ENCODE measurements around the gene MROH2A. TPM values are rescaled to one million over a fixed set of nuclear protein-coding genes. Genes with fewer than 3 reads are reported as not detected.

MROH2A gene
- total and polyA plus RNA-seq, 5 experiments from 2014 or later: not detected

DNA sequence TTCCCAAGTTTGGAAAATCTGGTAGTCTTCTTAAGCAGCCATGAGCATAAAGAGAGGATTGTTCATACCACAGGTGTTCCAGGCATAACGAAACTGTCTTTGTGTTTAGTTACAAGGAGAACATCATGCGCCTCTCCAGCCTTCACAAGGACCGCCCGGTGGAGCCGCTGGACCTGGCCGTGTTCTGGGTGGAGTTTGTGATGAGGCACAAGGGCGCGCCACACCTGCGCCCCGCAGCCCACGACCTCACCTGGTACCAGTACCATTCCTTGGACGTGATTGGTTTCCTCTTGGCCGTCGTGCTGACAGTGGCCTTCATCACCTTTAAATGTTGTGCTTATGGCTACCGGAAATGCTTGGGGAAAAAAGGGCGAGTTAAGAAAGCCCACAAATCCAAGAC, 6.0 kb upstream of the MROH2A start:
- no peak for ATAC-seq
- H3K4me1 Mint-ChIP-seq: peaks cover 0 to 2% (median 0%) of the 10 kb centered on the region in 4 donors
- POLR2A ChIA-PET: no interaction called here

DNA sequence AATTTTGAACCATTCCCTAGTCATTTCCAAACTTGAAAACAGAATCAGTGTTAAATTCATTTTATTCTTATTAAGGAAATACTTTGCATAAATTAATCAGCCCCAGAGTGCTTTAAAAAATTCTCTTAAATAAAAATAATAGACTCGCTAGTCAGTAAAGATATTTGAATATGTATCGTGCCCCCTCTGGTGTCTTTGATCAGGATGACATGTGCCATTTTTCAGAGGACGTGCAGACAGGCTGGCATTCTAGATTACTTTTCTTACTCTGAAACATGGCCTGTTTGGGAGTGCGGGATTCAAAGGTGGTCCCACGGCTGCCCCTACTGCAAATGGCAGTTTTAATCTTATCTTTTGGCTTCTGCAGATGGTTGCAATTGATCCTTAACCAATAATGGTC, 5.5 kb upstream of the MROH2A start:
- ATAC-seq: no peak
- POLR2A ChIA-PET: no interaction called here

More for the DNA sequence above, 6.0 kb upstream of the MROH2A start:
- Mint-ChIP-seq H3K27ac (no peak overlapping the region), H3K36me3 (peaks cover 0 to 16% (median 3%) of the 10 kb centered on the region in 3 donors), H3K4me3 (no peak overlapping the region), H3K9me3 (peaks cover 0 to 22% (median 10%) of the 10 kb centered on the region in 9 donors), H3K27me3 (peaks cover 7 to 28% (median 12%) of the 10 kb centered on the region in 5 donors)
- no peak for DNase-seq

DNA sequence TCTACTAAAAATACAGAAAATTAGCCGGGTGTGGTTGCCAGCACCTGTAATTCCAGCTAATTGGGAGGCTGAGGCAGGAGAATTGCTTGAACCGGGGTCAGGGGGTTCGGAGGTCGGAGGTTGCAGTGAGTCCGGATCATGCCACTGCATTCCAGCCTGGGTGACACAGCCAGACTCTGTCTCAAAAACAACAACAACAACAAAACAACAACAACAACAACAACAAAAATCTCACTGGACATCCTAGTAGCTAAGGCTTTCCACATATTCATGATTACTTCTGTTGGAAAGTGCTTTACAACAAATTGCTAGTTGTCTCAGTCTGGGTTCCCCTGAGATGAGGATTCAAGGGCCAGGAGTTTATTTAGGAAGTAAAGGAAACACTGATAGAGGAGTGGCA, 4.3 kb upstream of the MROH2A start:
- ATAC-seq (no peak), DNase-seq (no peak)
- peaks cover 0 to 2% (median 0%) of the 10 kb centered on the region in 4 donors for H3K4me1 Mint-ChIP-seq
- H3K9me3 Mint-ChIP-seq: peaks cover 0 to 27% (median 10%) of the 10 kb centered on the region in 9 donors
- POLR2A ChIA-PET: no interaction called here
- H3K4me3 Mint-ChIP-seq: no peak overlapping the region
- H3K27me3 Mint-ChIP-seq: peaks cover 12 to 37% (median 14%) of the 10 kb centered on the region in 5 donors
- no peak overlapping the region for H3K27ac Mint-ChIP-seq
- H3K36me3 Mint-ChIP-seq: peaks cover 0 to 17% (median 3%) of the 10 kb centered on the region in 3 donors

More for the DNA sequence above, 5.5 kb upstream of the MROH2A start:
- no peak overlapping the region for H3K4me3 Mint-ChIP-seq
- no peak overlapping the region for H3K27ac Mint-ChIP-seq
- H3K27me3 Mint-ChIP-seq: peaks cover 10 to 29% (median 12%) of the 10 kb centered on the region in 5 donors
- peaks cover 0 to 17% (median 3%) of the 10 kb centered on the region in 3 donors for H3K36me3 Mint-ChIP-seq
- no peak for DNase-seq
- peaks cover 0 to 22% (median 10%) of the 10 kb centered on the region in 9 donors for H3K9me3 Mint-ChIP-seq
- peaks cover 0 to 2% (median 0%) of the 10 kb centered on the region in 4 donors for H3K4me1 Mint-ChIP-seq

DNA sequence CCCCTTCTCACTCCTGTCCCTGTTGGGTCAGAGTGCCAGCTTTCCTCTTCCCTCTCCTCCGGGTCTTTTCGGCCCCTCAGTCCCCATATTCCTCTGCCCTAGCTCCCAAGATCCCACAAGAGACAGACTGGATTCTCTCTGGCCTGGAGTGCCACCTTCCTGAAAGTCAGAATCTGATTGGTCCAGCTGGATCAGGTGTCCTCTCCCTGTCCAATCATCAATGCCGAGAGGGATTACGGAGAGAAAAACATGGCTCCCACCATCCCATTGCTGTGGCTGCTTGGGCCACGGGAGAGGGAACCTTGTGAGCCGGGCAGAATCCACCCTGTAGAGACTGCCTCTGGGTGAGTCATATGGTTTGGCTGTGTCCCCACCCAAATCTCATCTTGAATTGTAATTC, 2.7 kb upstream of the MROH2A start:
- ATAC-seq: no peak
- Mint-ChIP-seq H3K36me3 (peaks cover 0 to 17% (median 3%) of the 10 kb centered on the region in 3 donors), H3K27ac (peak overlapping the region in 1 of 10 donors; percentile 31), H3K9me3 (peaks cover 0 to 30% (median 12%) of the 10 kb centered on the region in 9 donors), H3K4me3 (no peak overlapping the region), H3K4me1 (peaks cover 0 to 2% (median 0%) of the 10 kb centered on the region in 4 donors), H3K27me3 (peaks cover 7 to 40% (median 17%) of the 10 kb centered on the region in 5 donors)
- no peak for DNase-seq
- POLR2A ChIA-PET: no interaction called here

GRCh38 chr2:233779722-233780121, 1.6 kb downstream of the MROH2A start:
- H3K4me1 Mint-ChIP-seq: peaks cover 0 to 2% (median 0%) of the 10 kb centered on the region in 4 donors
- DNase-seq (no peak), ATAC-seq (no peak)
- H3K9me3 Mint-ChIP-seq: peaks cover 3 to 34% (median 15%) of the 10 kb centered on the region in 9 donors
- peaks cover 18 to 46% (median 27%) of the 10 kb centered on the region in 5 donors for H3K27me3 Mint-ChIP-seq
- H3K27ac Mint-ChIP-seq: no peak overlapping the region
- POLR2A ChIA-PET: no interaction called here
- H3K36me3 Mint-ChIP-seq: peaks cover 0 to 17% (median 3%) of the 10 kb centered on the region in 3 donors
- H3K4me3 Mint-ChIP-seq: no peak overlapping the region

DNA sequence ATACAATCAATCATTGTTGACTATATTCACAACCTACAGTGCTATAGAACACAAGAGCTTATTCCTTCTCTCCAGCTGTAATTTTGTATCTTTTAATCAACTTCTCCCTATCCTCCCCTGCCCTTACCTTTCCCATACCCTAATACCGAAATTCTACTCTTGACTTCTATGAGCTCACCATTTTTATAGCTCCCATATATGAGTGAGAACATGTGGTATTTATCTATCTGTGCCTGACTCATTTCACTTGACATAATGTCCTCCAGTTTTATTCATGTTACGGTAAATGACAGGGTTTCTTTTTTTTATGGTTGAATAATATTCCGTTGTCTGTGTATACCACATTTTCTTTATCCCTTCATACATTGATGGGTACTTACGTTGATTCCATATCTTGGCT, 2.6 kb downstream of the MROH2A start:
- ATAC-seq (no peak), DNase-seq (no peak)
- H3K4me3 Mint-ChIP-seq: no peak overlapping the region
- POLR2A ChIA-PET: no interaction called here
- H3K27me3 Mint-ChIP-seq: peaks cover 16 to 42% (median 22%) of the 10 kb centered on the region in 5 donors
- H3K27ac Mint-ChIP-seq: peak overlapping the region in 1 of 10 donors; percentile 53
- no peaks in the 10 kb centered on the region for H3K4me1 Mint-ChIP-seq
- H3K36me3 Mint-ChIP-seq: peaks cover 0 to 17% (median 0%) of the 10 kb centered on the region in 3 donors
- H3K9me3 Mint-ChIP-seq: peaks cover 3 to 25% (median 15%) of the 10 kb centered on the region in 9 donors

- H3K27ac Mint-ChIP-seq: no peak overlapping the region
- H3K4me3 Mint-ChIP-seq: no peak overlapping the region
- peaks cover 0 to 9% (median 0%) of the 10 kb centered on the region in 9 donors for H3K9me3 Mint-ChIP-seq
- peaks cover 0 to 11% (median 0%) of the 10 kb centered on the region in 3 donors for H3K36me3 Mint-ChIP-seq
- no peak for ATAC-seq
- POLR2A ChIA-PET: no interaction called here
- peaks cover 4 to 15% (median 8%) of the 10 kb centered on the region in 5 donors for H3K27me3 Mint-ChIP-seq
- H3K4me1 Mint-ChIP-seq: peaks cover 0 to 12% (median 0%) of the 10 kb centered on the region in 4 donors
- no peak for DNase-seq
These were observed 11.4 kb downstream of the MROH2A start for GRCh38 chr2:233789554-233789953.

GRCh38 chr2:233791151-233791882, 13.2 kb downstream of the MROH2A start:
- ATAC-seq (no peak), DNase-seq (peak in 1 of 10 donors; percentile 60)
- Mint-ChIP-seq H3K9me3 (peaks cover 0 to 6% (median 0%) of the 10 kb centered on the region in 9 donors), H3K27me3 (peaks cover under 1 to 8% (median 2%) of the 10 kb centered on the region in 5 donors), H3K27ac (peak overlapping the region in 1 of 10 donors; percentile 10), H3K4me1 (peaks cover 0 to 12% (median 0%) of the 10 kb centered on the region in 4 donors), H3K36me3 (peaks cover 0 to 2% (median 0%) of the 10 kb centered on the region in 3 donors), H3K4me3 (no peak overlapping the region)
- POLR2A ChIA-PET: interaction anchor here (0.6 kb wide), 1 partner anchor 15 kb away, joined by 4 read pairs; no protein-coding TSS in a partner anchor

DNA sequence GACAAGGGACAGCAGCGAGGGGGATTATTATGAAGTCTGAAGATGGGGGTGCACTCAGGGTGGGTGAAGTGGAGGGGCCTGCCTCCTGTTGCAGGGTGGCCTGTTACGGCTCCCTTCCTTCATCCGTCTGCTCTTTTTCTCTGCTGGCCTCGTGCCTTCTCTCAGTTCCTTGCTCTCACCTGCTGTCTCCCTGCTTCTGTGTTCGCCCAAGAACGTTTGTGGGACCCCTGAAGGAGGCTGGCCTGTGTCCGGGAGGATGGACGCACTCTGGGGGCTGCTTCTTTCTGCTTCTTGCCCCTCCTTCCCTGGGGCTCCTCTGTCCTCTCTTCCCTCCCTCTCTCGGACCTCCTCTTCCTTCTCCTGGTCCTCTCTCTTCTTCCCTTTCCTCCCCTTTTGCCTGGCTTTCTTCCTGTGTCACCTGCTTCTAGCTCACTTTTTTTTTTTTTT, 13.8 kb downstream of the MROH2A start:
- Mint-ChIP-seq H3K4me3 (no peak overlapping the region), H3K36me3 (no peaks in the 10 kb centered on the region), H3K4me1 (peaks cover 0 to 12% (median 0%) of the 10 kb centered on the region in 4 donors), H3K27me3 (peaks cover 0 to 5% (median 0%) of the 10 kb centered on the region in 5 donors), H3K27ac (peak overlapping the region in 1 of 10 donors; percentile 85), H3K9me3 (peaks cover 0 to 4% (median 0%) of the 10 kb centered on the region in 9 donors)
- ATAC-seq: no peak
- POLR2A ChIA-PET: interaction anchor here (0.6 kb wide), 1 partner anchor 16 kb away, joined by 4 read pairs; no protein-coding TSS in a partner anchor
- DNase-seq: no peak

DNA sequence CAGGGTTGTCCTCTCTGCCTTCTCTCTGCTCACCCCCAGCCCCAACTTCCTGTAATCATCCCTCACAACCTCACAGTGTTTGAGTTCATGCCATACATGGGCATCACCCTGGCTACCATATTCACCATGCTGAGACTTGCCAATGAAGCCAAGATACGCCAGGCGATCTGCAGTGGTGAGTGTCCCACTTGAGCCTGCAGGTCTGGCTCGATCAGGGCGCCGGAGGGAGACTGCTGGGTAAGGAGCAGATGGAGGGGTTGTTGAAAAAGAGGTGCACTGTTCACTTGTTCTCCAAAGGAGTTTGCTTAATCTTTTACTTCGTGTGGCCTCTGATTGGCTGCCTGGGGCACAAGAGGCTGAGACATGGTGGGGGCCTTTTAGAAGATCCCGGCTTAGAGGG, 14.6 kb downstream of the MROH2A start:
- Mint-ChIP-seq H3K27ac (no peak overlapping the region), H3K4me3 (no peak overlapping the region), H3K36me3 (no peaks in the 10 kb centered on the region), H3K4me1 (peaks cover 0 to 12% (median 0%) of the 10 kb centered on the region in 4 donors), H3K9me3 (peaks cover 0 to 4% (median 0%) of the 10 kb centered on the region in 9 donors), H3K27me3 (peaks cover 0 to 5% (median 0%) of the 10 kb centered on the region in 5 donors)
- no peak for ATAC-seq
- POLR2A ChIA-PET: no interaction called here
- no peak for DNase-seq

DNA sequence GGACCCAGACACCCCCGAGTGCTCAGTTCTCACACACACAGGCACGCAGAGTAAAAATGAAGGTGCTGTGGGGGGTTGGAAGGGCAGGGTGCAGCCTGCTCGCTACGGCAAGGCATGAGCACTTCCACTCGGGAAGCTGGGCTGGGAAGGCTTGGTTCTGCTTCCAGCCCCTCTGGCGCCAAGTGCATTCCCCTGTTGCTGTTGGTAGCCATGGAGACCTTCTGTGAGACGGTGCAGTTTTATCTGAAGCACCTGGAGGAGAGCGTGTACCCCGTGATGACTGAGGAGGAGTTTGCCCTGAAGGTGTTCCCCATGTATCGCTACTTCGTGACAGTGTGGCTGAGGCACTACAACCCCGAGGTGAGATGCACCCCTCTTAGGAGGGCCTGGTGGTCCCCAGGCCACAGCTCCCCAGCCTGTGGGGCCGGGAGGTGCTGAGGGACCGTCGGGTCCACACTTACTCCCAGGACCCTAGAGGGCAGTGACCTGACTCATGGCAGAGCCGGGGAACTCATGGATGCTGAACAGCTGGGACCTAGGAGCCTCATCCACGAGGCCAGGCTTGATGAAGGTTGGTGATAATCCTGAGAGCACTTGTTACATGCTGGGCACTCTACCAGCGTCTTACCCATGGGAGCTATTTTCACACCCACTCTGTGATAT, 15.5 kb downstream of the MROH2A start:
- Mint-ChIP-seq H3K4me1 (peaks cover 0 to 12% (median 0%) of the 10 kb centered on the region in 4 donors), H3K27ac (no peak overlapping the region), H3K4me3 (no peak overlapping the region), H3K9me3 (peaks cover 0 to 4% (median 0%) of the 10 kb centered on the region in 9 donors), H3K27me3 (peaks cover 0 to 5% (median 2%) of the 10 kb centered on the region in 5 donors), H3K36me3 (no peaks in the 10 kb centered on the region)
- POLR2A ChIA-PET: no interaction called here
- peak in 1 of 10 donors; percentile 55 for DNase-seq
- ATAC-seq: no peak

- Mint-ChIP-seq H3K27ac (no peak overlapping the region), H3K36me3 (no peaks in the 10 kb centered on the region), H3K27me3 (peaks cover 0 to 6% (median 2%) of the 10 kb centered on the region in 5 donors), H3K4me3 (no peak overlapping the region), H3K4me1 (peaks cover 0 to 10% (median 0%) of the 10 kb centered on the region in 4 donors), H3K9me3 (peaks cover 0 to 5% (median 0%) of the 10 kb centered on the region in 9 donors)
- POLR2A ChIA-PET: no interaction called here
- ATAC-seq (no peak), DNase-seq (no peak)
These were observed 16.1 kb downstream of the MROH2A start for GRCh38 chr2:233794128-233794658.
